Measurements from ENCODE around the gene TRIM26.
A peak's percentile ranks its signal among the peaks of the same experiment; 100 is the strongest.

TRIM26 gene

GRCh38 chr6:30207619-30208295 is 5.4 kb downstream of the TRIM26 start:
- in situ Hi-C loops (cut with MboI; ENCODE audit: low sequenced_read_pairs, unreplicated experiment) = no loop called here
- no peak for DNase-seq (ENCODE audit: low spot score)
- no peak for TF ChIP-seq CTCF (IDR thresholded peaks at IDR 0.05; ENCODE audit: borderline replicate concordance, control extremely low read depth, extremely low read depth, insufficient read depth, missing control alignments)

GRCh38 chr6:30206799-30207618 is 6.2 kb downstream of the TRIM26 start:
- TF ChIP-seq CTCF (IDR thresholded peaks at IDR 0.05; ENCODE audit: borderline replicate concordance, control extremely low read depth, extremely low read depth, insufficient read depth, missing control alignments) = no peak
- in situ Hi-C loops (cut with MboI; ENCODE audit: low sequenced_read_pairs, unreplicated experiment) = no loop called here

GRCh38 chr6:30206152-30206551 is 7.1 kb downstream of the TRIM26 start:
- DNase-seq (ENCODE audit: low spot score) = no peak
- in situ Hi-C loops (cut with MboI; ENCODE audit: low sequenced_read_pairs, unreplicated experiment) = no loop called here
- TF ChIP-seq CTCF (IDR thresholded peaks at IDR 0.05; ENCODE audit: borderline replicate concordance, control extremely low read depth, extremely low read depth, insufficient read depth, missing control alignments) = no peak

More at GRCh38 chr6:30206799-30207618, 6.2 kb downstream of the TRIM26 start:
- no peak for DNase-seq (ENCODE audit: low spot score)

- no peak for DNase-seq (ENCODE audit: low spot score)
- in situ Hi-C loops (cut with MboI; ENCODE audit: low sequenced_read_pairs, unreplicated experiment) = no loop called here
- no peak for TF ChIP-seq CTCF (IDR thresholded peaks at IDR 0.05; ENCODE audit: borderline replicate concordance, control extremely low read depth, extremely low read depth, insufficient read depth, missing control alignments)
Observed at GRCh38 chr6:30204116-30204515, 9.1 kb downstream of the TRIM26 start.

GRCh38 chr6:30202366-30202765 is 10.8 kb downstream of the TRIM26 start:
- in situ Hi-C loops (cut with MboI; ENCODE audit: low sequenced_read_pairs, unreplicated experiment) = no loop called here
- no peak for DNase-seq (ENCODE audit: low spot score)
- no peak for TF ChIP-seq CTCF (IDR thresholded peaks at IDR 0.05; ENCODE audit: borderline replicate concordance, control extremely low read depth, extremely low read depth, insufficient read depth, missing control alignments)

GRCh38 chr6:30200551-30201281 is 12.5 kb downstream of the TRIM26 start:
- no peak for TF ChIP-seq CTCF (IDR thresholded peaks at IDR 0.05; ENCODE audit: borderline replicate concordance, control extremely low read depth, extremely low read depth, insufficient read depth, missing control alignments)
- DNase-seq (ENCODE audit: low spot score) = peak; percentile 67
- in situ Hi-C loops (cut with MboI; ENCODE audit: low sequenced_read_pairs, unreplicated experiment) = no loop called here
